ENCODE data around the gene ANKS1B.

- TF ChIP-seq CTCF (IDR thresholded peaks at IDR 0.05; ENCODE audit: low read length) (no peak), EZH2 (IDR thresholded peaks at IDR 0.05; ENCODE audit: borderline replicate concordance, low read length) (no peak)
Observed at GRCh38 chr12:99278899-99279298, 705.8 kb downstream of the ANKS1B start.

All from OCI-LY1 (cell line).